Right renal pelvis (tissue), 4 donors: ENCODE measurements around the gene ZNF385D. TPM values are rescaled to one million over a fixed set of nuclear protein-coding genes. Genes with fewer than 3 reads are reported as not detected.

Experiments
- DNase-seq, 4 donors: peaks; one replicate each; pipeline ENCODE4 v3.0.0-alpha.2; 2013; ENCODE audit warnings: low read depth in 4 of 4, low spot score in 3 of 4, missing footprints in 1 of 4
- polyA plus RNA-seq, 4 donors: library from polyadenylated mRNA; unstranded; fragments of 120-200 nt; gene quantifications; one replicate each; pipeline ENCODE4 v1.2.1, GENCODE V29; 2013; ENCODE audit not compliant: insufficient read length in 4 of 4

ZNF385D gene, protein sequence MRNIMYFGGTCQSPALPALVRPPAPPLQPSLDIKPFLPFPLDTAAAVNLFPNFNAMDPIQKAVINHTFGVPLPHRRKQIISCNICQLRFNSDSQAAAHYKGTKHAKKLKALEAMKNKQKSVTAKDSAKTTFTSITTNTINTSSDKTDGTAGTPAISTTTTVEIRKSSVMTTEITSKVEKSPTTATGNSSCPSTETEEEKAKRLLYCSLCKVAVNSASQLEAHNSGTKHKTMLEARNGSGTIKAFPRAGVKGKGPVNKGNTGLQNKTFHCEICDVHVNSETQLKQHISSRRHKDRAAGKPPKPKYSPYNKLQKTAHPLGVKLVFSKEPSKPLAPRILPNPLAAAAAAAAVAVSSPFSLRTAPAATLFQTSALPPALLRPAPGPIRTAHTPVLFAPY
- polyA plus RNA-seq, result 10 to 100 TPM; 12.6 to 20.1 (median 15.4) TPM

DNA sequence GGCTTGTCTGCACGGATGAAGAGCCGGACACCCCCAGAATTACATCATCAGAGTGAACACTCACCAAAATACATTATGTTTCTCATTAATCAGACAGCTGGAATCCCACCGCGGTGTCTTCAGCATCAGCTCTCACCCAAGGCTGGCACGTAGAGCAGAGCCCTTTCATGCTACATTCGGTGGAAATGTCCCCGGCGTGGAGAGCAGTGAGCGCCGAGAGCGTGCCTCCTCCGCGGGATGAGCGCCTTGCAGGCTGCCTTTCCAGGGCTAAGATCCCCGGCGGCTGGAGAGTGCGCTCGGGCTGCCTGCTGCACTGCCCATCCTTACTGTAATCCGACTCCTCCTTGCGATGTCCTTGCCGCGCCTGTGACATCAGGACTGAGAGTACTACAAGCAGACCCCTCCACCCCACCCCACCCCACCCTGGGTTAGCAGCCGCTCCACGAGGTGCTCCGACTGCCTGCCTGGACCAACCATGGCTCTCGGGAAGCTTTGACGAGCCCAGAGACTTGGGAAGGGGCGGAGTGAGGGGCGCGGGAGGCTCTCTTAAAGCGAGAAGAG lies at the start of gene ZNF385D:
Gene ZNF385D (minus strand): TSS at position 380 of the 561 bp plus-strand sequence. CDS start 294 bp downstream, at position 86.
- peak in 2 of 4 donors; percentile 47 to 63 for DNase-seq

- no peak for DNase-seq
These were observed 47.5 kb upstream of the ZNF385D start for GRCh38 chr3:21798356-21799088.

- DNase-seq, result no peak
These were observed 44.9 kb upstream of the ZNF385D start for GRCh38 chr3:21795921-21796320.

- DNase-seq, result no peak
These were observed 44.3 kb upstream of the ZNF385D start for GRCh38 chr3:21795152-21795837.

GRCh38 chr3:21794291-21794690 lies 43.3 kb upstream of the ZNF385D start:
- DNase-seq, result no peak

DNA sequence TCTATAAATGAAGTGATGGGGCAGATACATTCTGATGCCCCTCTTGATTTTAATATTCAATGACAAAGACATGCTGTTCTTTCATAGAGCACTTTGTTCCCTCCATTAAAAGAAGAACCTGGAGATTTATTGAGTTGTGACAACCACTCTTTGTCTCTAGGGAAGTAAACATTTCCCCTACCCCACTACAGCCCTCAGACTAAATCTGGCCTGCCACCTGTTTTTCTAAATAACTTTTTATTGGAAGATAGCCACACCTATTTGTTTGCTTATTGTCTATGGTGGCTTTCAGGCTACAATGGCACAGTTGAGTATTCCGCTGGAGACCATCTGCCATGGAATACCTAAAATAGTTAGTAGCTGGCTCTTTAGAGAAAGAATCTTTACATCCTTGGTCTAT lies 41.2 kb upstream of the ZNF385D start:
- DNase-seq, result no peak

GRCh38 chr3:21791356-21791755 lies 40.3 kb upstream of the ZNF385D start:
- DNase-seq, result no peak

- DNase-seq, result no peak
These were observed 39.5 kb upstream of the ZNF385D start for GRCh38 chr3:21790466-21790865.

DNA sequence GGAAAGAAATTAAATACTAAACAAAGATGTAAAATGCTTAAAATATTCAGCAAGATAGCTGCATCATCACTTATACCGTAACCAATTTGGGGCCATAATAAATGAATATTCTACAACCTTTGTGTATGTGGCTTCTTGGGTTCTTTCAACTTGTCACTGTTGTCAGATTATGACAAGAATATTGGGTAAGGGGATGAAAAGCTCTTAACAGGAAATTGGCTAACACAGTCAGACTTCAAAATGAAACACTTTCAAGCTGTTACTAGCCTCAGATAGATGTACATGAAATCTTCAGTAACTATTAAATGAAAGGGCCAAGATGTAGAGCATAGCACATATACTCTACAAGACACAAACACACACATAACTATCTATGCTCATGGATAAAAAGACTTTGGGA lies 38.7 kb upstream of the ZNF385D start:
- no peak for DNase-seq

- no peak for DNase-seq
These were observed 35.4 kb upstream of the ZNF385D start for GRCh38 chr3:21786438-21786797.

- DNase-seq, result no peak
These were observed 34.9 kb upstream of the ZNF385D start for GRCh38 chr3:21785765-21786437.

DNA sequence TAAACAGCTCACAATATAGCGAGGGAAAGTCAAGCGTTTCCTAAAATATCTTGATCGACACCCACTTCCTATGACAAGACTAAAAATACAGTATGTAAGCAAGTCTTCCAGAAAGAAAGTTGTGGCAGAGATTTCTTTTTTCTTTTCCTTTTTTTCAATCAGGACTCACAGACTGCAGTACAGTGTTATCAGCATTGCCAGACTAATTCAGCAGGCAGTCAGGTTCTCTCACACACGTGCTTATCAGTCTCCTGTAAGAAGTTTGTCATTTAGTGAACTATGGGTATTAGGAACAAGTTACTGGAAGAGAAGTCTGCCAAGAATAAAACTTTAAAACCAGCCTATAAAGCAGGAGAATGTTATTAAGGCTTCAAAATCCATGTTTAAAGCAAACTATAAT lies 32.8 kb upstream of the ZNF385D start:
- DNase-seq, result no peak

- no peak for DNase-seq
These were observed 30.3 kb upstream of the ZNF385D start for GRCh38 chr3:21781355-21781754.

GRCh38 chr3:21779909-21780308 lies 28.9 kb upstream of the ZNF385D start:
- no peak for DNase-seq

GRCh38 chr3:21778715-21779114 lies 27.7 kb upstream of the ZNF385D start:
- DNase-seq, result no peak

GRCh38 chr3:21777821-21778220 lies 26.8 kb upstream of the ZNF385D start:
- DNase-seq, result peak in 2 of 4 donors; percentile 8 to 10

- no peak for DNase-seq
These were observed 15.0 kb upstream of the ZNF385D start for GRCh38 chr3:21766002-21766401.

GRCh38 chr3:21755896-21756295 lies 4.9 kb upstream of the ZNF385D start:
- DNase-seq, result no peak

DNA sequence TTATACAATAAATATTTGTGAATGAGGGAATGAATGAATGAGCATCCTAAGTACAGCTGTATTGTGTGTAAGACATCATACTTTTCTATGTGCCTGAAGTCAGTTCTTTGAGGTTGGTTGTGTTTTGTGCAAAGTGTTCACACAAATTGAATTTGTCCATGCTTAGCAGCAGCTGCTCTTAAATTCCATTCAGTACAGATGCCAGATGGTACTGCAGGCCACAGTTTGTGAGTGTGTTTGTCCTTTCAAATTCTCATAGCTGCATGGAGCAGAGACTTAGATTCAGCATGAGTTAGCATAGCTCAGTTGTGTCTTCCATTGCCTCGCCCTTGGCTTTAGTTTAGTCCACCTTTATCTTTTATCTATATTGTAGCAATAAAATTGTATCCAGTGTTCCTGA lies 3.8 kb upstream of the ZNF385D start:
- no peak for DNase-seq

DNA sequence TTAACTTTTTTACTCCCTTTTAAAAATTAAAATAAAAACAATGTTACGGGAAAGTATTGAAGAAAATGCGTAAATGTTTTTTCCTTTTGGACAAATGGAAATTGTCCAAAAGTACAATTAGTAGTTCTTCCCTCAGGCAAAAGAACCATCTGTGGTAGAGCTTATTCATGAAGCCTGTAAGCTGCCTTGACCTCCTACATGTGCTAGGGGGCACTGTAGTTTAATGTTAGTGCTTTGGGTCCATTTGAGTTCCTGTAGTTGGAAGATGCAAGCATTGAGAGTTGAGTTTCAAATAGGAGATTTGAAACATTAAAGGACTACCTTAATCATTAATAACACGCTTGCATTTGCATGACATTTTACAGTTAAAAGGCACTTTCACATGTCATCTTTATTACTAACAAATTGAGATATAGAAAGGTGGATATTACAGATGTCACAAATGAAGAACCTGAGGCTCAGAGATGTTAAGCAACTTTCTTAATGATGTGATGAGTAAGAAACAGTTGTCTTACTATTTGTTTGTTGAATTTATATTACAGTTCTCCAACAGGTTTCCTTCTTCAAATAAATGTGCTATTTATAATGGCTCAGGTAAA lies 1.8 kb upstream of the ZNF385D start:
- no peak for DNase-seq
